ENCODE measurements around the gene SGPL1. TPM values are rescaled to one million over a fixed set of nuclear protein-coding genes. Genes with fewer than 3 reads are reported as not detected.

Gene SGPL1
- polyA plus RNA-seq, 6 donors from 2014 or later: 16.2 to 21.1 (median 17.7) TPM

GRCh38 chr10:70775679-70776454, 39.9 kb upstream of the SGPL1 start:
- no peaks in the 10 kb centered on the region for H3K4me1 Mint-ChIP-seq
- H3K9me3 Mint-ChIP-seq: no peaks in the 10 kb centered on the region
- H3K36me3 Mint-ChIP-seq: no peaks in the 10 kb centered on the region
- ATAC-seq (ENCODE audit: low read depth in 2 of 2) (no peak), DNase-seq (no peak)
- no peak overlapping the region for H3K4me3 Mint-ChIP-seq
- H3K27ac Mint-ChIP-seq: no peak overlapping the region
- peaks cover 0 to 6% (median 6%) of the 10 kb centered on the region in 3 donors for H3K27me3 Mint-ChIP-seq

- no peak for ATAC-seq (ENCODE audit: low read depth in 2 of 2)
- H3K4me3 Mint-ChIP-seq: no peak overlapping the region
- H3K27ac Mint-ChIP-seq: no peak overlapping the region
- no peak for DNase-seq
- H3K9me3 Mint-ChIP-seq: no peaks in the 10 kb centered on the region
- H3K27me3 Mint-ChIP-seq: peaks cover 0 to 7% (median 7%) of the 10 kb centered on the region in 3 donors
- H3K36me3 Mint-ChIP-seq: no peaks in the 10 kb centered on the region
- no peaks in the 10 kb centered on the region for H3K4me1 Mint-ChIP-seq
These were observed 39.2 kb upstream of the SGPL1 start for GRCh38 chr10:70776455-70777005.

GRCh38 chr10:70777063-70777875, 38.5 kb upstream of the SGPL1 start:
- H3K4me3 Mint-ChIP-seq: peak overlapping the region in 1 of 8 donors; percentile 21
- H3K27me3 Mint-ChIP-seq: peaks cover 0 to 7% (median 7%) of the 10 kb centered on the region in 3 donors
- ATAC-seq (ENCODE audit: low read depth in 2 of 2): no peak
- no peaks in the 10 kb centered on the region for H3K9me3 Mint-ChIP-seq
- no peaks in the 10 kb centered on the region for H3K4me1 Mint-ChIP-seq
- H3K27ac Mint-ChIP-seq: no peak overlapping the region
- DNase-seq: no peak
- no peaks in the 10 kb centered on the region for H3K36me3 Mint-ChIP-seq

GRCh38 chr10:70778267-70778924, 37.4 kb upstream of the SGPL1 start:
- peaks cover 4 to 14% (median 7%) of the 10 kb centered on the region in 3 donors for H3K27me3 Mint-ChIP-seq
- H3K36me3 Mint-ChIP-seq: no peaks in the 10 kb centered on the region
- ATAC-seq (ENCODE audit: low read depth in 2 of 2) (no peak), DNase-seq (no peak)
- H3K27ac Mint-ChIP-seq: peak overlapping the region in 1 of 6 donors; percentile 40
- H3K9me3 Mint-ChIP-seq: no peaks in the 10 kb centered on the region
- H3K4me1 Mint-ChIP-seq: no peaks in the 10 kb centered on the region
- H3K4me3 Mint-ChIP-seq: no peak overlapping the region

GRCh38 chr10:70779088-70779487, 36.7 kb upstream of the SGPL1 start:
- no peaks in the 10 kb centered on the region for H3K4me1 Mint-ChIP-seq
- H3K27ac Mint-ChIP-seq: peak overlapping the region in 1 of 6 donors; percentile 40
- no peak for ATAC-seq (ENCODE audit: low read depth in 2 of 2)
- DNase-seq: no peak
- H3K27me3 Mint-ChIP-seq: peaks cover 6 to 15% (median 7%) of the 10 kb centered on the region in 3 donors
- H3K4me3 Mint-ChIP-seq: no peak overlapping the region
- H3K36me3 Mint-ChIP-seq: no peaks in the 10 kb centered on the region
- H3K9me3 Mint-ChIP-seq: no peaks in the 10 kb centered on the region

- ATAC-seq (ENCODE audit: low read depth in 2 of 2): no peak
- no peaks in the 10 kb centered on the region for H3K4me1 Mint-ChIP-seq
- H3K36me3 Mint-ChIP-seq: no peaks in the 10 kb centered on the region
- peaks cover 6 to 15% (median 7%) of the 10 kb centered on the region in 3 donors for H3K27me3 Mint-ChIP-seq
- H3K9me3 Mint-ChIP-seq: no peaks in the 10 kb centered on the region
- H3K4me3 Mint-ChIP-seq: peak overlapping the region in 1 of 8 donors; percentile 15
- H3K27ac Mint-ChIP-seq: no peak overlapping the region
- DNase-seq: no peak
These were observed 36.0 kb upstream of the SGPL1 start for GRCh38 chr10:70779511-70780369.

- H3K4me3 Mint-ChIP-seq: no peak overlapping the region
- no peaks in the 10 kb centered on the region for H3K4me1 Mint-ChIP-seq
- peak overlapping the region in 1 of 6 donors; percentile 28 for H3K27ac Mint-ChIP-seq
- DNase-seq: no peak
- no peaks in the 10 kb centered on the region for H3K36me3 Mint-ChIP-seq
- peaks cover 6 to 15% (median 7%) of the 10 kb centered on the region in 3 donors for H3K27me3 Mint-ChIP-seq
- ATAC-seq (ENCODE audit: low read depth in 2 of 2): no peak
- H3K9me3 Mint-ChIP-seq: no peaks in the 10 kb centered on the region
These were observed 35.4 kb upstream of the SGPL1 start for GRCh38 chr10:70780370-70780760.

- peaks cover 6 to 15% (median 7%) of the 10 kb centered on the region in 3 donors for H3K27me3 Mint-ChIP-seq
- no peaks in the 10 kb centered on the region for H3K9me3 Mint-ChIP-seq
- no peaks in the 10 kb centered on the region for H3K36me3 Mint-ChIP-seq
- ATAC-seq (ENCODE audit: low read depth in 2 of 2) (no peak), DNase-seq (no peak)
- no peaks in the 10 kb centered on the region for H3K4me1 Mint-ChIP-seq
- H3K27ac Mint-ChIP-seq: no peak overlapping the region
- H3K4me3 Mint-ChIP-seq: no peak overlapping the region
These were observed 35.0 kb upstream of the SGPL1 start for GRCh38 chr10:70780772-70781171.

- no peaks in the 10 kb centered on the region for H3K9me3 Mint-ChIP-seq
- ATAC-seq (ENCODE audit: low read depth in 2 of 2) (no peak), DNase-seq (no peak)
- H3K4me1 Mint-ChIP-seq: no peaks in the 10 kb centered on the region
- H3K27ac Mint-ChIP-seq: no peak overlapping the region
- no peak overlapping the region for H3K4me3 Mint-ChIP-seq
- H3K27me3 Mint-ChIP-seq: peaks cover 6 to 15% (median 7%) of the 10 kb centered on the region in 3 donors
- H3K36me3 Mint-ChIP-seq: no peaks in the 10 kb centered on the region
These were observed 34.2 kb upstream of the SGPL1 start for GRCh38 chr10:70781461-70782051.

- H3K9me3 Mint-ChIP-seq: no peaks in the 10 kb centered on the region
- H3K27me3 Mint-ChIP-seq: peaks cover 6 to 15% (median 7%) of the 10 kb centered on the region in 3 donors
- ATAC-seq (ENCODE audit: low read depth in 2 of 2): no peak
- no peak overlapping the region for H3K27ac Mint-ChIP-seq
- no peak overlapping the region for H3K4me3 Mint-ChIP-seq
- no peak for DNase-seq
- no peaks in the 10 kb centered on the region for H3K4me1 Mint-ChIP-seq
- H3K36me3 Mint-ChIP-seq: no peaks in the 10 kb centered on the region
These were observed 33.5 kb upstream of the SGPL1 start for GRCh38 chr10:70782086-70782745.

GRCh38 chr10:70782746-70783680, 32.7 kb upstream of the SGPL1 start:
- no peak for ATAC-seq (ENCODE audit: low read depth in 2 of 2)
- Mint-ChIP-seq H3K27ac (no peak overlapping the region), H3K4me3 (no peak overlapping the region), H3K9me3 (no peaks in the 10 kb centered on the region), H3K36me3 (no peaks in the 10 kb centered on the region), H3K4me1 (no peaks in the 10 kb centered on the region), H3K27me3 (peaks cover 6 to 15% (median 7%) of the 10 kb centered on the region in 3 donors)
- DNase-seq: no peak
